VCaP (cell line): ENCODE results near the gene MPZL3.

Experiments
- H3K27ac ChIP-seq: fragments of 450-650 bp; 2 replicates; pipeline ENCODE4 v1.5.1; 2017
- TF ChIP-seq, protein P1 (sequence below): fragments of 450-650 bp; conservative IDR thresholded peaks from 2 replicates; pipeline ENCODE4 v1.5.1; 2017; ENCODE audit warnings: mild to moderate bottlenecking, moderate library complexity

The MPZL3 gene

DNA sequence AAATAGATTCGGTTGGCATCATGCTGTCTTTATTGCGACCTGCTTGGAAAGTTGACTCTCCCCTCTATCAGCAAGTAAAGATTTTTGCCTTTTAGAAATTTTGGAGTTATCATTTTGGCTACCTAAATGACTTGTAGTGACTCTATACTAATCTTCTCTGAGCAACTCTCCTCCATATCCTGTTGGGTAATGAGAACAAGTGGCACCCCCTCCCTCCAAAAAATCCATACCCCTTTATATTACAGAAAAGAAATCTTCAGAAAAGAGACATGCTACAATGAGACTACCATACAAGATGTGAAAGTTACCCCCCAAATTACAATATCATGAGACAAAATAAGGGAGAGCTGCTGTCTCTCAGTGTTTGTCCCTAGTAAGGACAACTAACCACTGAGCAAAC lies 28.6 kb downstream of the MPZL3 start:
- TF ChIP-seq, protein P1, sequence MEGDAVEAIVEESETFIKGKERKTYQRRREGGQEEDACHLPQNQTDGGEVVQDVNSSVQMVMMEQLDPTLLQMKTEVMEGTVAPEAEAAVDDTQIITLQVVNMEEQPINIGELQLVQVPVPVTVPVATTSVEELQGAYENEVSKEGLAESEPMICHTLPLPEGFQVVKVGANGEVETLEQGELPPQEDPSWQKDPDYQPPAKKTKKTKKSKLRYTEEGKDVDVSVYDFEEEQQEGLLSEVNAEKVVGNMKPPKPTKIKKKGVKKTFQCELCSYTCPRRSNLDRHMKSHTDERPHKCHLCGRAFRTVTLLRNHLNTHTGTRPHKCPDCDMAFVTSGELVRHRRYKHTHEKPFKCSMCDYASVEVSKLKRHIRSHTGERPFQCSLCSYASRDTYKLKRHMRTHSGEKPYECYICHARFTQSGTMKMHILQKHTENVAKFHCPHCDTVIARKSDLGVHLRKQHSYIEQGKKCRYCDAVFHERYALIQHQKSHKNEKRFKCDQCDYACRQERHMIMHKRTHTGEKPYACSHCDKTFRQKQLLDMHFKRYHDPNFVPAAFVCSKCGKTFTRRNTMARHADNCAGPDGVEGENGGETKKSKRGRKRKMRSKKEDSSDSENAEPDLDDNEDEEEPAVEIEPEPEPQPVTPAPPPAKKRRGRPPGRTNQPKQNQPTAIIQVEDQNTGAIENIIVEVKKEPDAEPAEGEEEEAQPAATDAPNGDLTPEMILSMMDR: no peak
- no peak overlapping the region for H3K27ac ChIP-seq

DNA sequence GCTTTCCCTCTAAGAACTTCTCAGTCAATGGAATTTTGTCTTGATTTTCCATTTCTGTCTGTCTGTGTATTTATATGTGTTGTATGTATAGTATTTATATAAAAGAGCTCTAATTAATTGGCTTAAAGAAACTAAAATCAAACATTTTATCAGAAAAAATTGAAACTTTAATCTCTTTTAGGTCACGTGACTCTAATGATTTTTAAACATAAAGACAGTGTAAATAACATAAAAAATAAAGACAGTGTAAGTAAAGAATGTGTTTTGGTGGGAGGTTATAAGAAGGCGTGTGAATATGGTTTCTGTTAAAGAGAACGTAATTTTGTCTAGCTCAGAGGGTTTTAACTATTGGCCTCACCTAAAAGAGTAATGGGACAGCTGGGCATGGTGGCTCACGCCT lies 29.7 kb downstream of the MPZL3 start:
- TF ChIP-seq, protein P1: no peak

DNA sequence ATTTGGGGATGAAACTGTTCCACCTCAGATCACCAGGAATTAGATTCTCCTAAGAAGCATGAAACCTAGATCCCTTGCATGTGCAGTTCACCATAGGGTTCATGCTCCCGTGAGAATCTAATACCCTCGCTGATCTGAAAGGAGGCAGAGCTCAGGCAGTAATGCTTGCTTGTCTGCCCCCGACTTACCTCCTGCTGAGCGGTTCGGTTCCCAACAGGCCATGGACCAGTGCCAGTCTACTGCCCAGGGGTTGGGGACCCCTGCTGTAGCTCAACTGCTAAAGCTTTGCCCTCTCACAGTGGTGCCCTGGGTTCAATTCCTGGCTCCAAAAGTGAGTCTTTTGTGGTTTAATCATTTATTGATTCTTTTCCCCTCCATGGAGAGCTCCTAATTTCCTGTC lies 30.7 kb downstream of the MPZL3 start:
- no peak overlapping the region for H3K27ac ChIP-seq
- TF ChIP-seq, protein P1: no peak

More for the DNA sequence above, 29.7 kb downstream of the MPZL3 start:
- no peak overlapping the region for H3K27ac ChIP-seq

DNA sequence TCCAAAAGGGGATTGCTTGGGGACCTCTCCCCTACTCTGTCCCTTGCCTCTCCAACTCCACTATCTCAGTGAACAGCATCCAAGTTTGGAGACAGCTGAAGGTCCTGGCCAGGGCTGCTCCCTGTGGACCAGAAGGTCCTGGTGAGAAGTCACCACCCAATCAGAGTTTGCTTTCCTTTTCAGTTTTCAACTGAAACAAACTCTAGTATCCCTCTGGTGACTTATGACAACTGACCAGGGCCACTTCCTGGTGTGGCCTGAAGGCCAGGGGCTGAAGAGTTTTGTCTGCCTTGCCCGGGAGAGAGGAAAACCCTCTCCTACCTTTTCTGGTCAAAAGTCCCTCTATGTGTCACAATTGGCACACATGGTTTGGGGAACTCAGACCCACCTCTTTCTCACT lies 32.4 kb downstream of the MPZL3 start:
- no peak overlapping the region for H3K27ac ChIP-seq
- TF ChIP-seq, protein P1: no peak

DNA sequence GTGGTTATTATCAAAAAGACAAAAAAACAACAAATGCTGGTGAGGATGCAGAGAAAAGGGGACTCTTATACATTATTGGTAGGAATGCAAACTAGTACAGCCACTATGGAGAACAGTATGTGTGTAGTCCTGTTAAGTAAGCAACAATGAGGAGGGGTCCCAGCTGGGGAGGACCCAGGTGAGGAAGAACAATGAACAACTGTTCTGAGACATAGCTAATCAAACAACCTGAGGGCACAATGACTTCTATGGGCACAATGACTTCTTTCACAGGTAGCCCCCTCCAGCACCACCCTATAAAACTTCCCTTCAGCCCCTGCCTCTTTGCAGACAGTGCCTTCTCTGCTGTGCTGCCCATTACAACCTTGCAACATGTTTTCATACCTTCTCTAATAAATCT lies 32.9 kb downstream of the MPZL3 start:
- H3K27ac ChIP-seq: no peak overlapping the region
- TF ChIP-seq, protein P1: no peak

DNA sequence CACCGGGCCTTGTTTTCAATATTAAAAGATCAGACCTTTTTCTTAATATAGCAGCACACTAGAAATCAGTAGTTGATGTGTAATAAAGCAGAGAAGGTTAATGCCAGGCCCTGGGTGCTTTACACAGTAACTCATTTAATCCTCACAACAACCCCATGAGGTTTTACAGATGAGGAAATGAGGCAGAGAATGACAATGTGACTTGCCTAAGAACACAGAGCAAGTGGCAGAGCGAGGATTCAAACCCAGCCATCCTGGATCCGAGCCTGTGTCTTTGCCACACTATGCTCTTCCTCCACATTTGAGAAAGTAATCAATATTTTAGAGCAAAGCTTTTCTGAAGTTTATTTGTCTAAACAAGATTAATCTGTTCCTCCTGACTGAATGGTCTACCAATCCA lies 34.6 kb downstream of the MPZL3 start:
- H3K27ac ChIP-seq: no peak overlapping the region
- TF ChIP-seq, protein P1: no peak

DNA sequence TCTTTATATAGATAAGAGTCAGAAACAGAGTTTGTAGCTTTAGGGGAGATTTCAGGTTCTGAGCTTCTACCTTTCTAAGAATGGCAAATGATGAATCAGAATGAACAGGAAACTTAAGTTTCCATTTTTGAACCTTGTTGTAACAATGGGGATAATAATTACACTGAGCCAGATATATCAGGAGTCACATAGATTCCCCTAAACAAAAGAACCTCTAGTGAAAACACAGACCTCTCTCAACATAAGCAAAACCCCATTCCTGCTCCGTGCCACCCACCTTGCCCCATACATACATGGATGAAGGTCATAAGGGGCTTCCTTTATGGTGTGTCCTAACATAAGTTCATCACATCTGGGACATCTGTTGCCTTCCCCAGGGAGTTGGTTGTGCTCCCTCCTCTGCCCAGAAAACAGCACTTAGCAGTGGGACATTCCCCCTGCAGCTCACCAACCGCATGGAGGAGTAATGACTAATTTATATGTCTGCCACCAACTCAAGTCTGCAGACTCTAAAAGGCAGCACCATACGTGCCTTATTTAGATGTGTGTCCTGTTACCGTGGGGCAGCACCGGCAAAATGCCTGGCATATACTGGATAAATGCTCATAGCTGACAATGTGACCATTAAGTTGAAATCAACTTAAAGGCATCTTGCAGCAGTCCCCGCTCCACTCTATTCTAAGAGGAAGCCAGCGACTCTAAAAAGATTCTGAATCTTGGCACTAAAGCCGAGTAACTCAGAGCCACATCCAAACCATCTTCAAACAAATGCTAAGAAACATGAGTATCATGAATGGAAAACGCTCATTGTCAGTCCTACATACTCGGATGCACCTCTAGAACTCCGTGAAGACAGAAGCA lies 35.3 kb downstream of the MPZL3 start:
- no peak overlapping the region for H3K27ac ChIP-seq
- TF ChIP-seq, protein P1: no peak
